GDM1 (cell line): ENCODE data around the gene FAM13A.

Experiments used
- DNase-seq: peaks from one replicate; lab custom pipeline; 2025; lab: John Stamatoyannopoulos, UW

Gene FAM13A

GRCh38 chr4:88843067-88843685 is 213.8 kb downstream of the FAM13A start:
- DNase-seq, result no peak

GRCh38 chr4:88841635-88842034 is 215.3 kb downstream of the FAM13A start:
- no peak for DNase-seq

GRCh38 chr4:88836216-88836615 is 220.8 kb downstream of the FAM13A start:
- DNase-seq, result no peak

GRCh38 chr4:88831031-88831430 is 226.0 kb downstream of the FAM13A start:
- no peak for DNase-seq

- DNase-seq, result no peak
Measured at GRCh38 chr4:88830598-88830997, 226.4 kb downstream of the FAM13A start.

- DNase-seq, result no peak
Measured at GRCh38 chr4:88828842-88829571, 228.0 kb downstream of the FAM13A start.

- no peak for DNase-seq
Measured at GRCh38 chr4:88827442-88827841, 229.5 kb downstream of the FAM13A start.

GRCh38 chr4:88826771-88827170 is 230.2 kb downstream of the FAM13A start:
- no peak for DNase-seq

GRCh38 chr4:88825931-88826330 is 231.1 kb downstream of the FAM13A start:
- DNase-seq, result no peak

GRCh38 chr4:88823058-88823919 is 233.7 kb downstream of the FAM13A start:
- DNase-seq, result peak; percentile 42

GRCh38 chr4:88822034-88822789 is 234.8 kb downstream of the FAM13A start:
- no peak for DNase-seq

GRCh38 chr4:88821522-88821921 is 235.5 kb downstream of the FAM13A start:
- no peak for DNase-seq

- DNase-seq, result no peak
Measured at GRCh38 chr4:88820698-88821415, 236.1 kb downstream of the FAM13A start.

GRCh38 chr4:88819818-88820697 is 236.9 kb downstream of the FAM13A start:
- no peak for DNase-seq

- DNase-seq, result peak; percentile 19
Measured at GRCh38 chr4:88818631-88819470, 238.1 kb downstream of the FAM13A start.

- DNase-seq, result no peak
Measured at GRCh38 chr4:88817740-88818139, 239.2 kb downstream of the FAM13A start.

- DNase-seq, result no peak
Measured at GRCh38 chr4:88816360-88816759, 240.6 kb downstream of the FAM13A start.

GRCh38 chr4:88814043-88814617 is 242.9 kb downstream of the FAM13A start:
- DNase-seq, result no peak

GRCh38 chr4:88813013-88813412 is 244.0 kb downstream of the FAM13A start:
- DNase-seq, result no peak
